ENCODE measurements around the gene DFFB.

Gene DFFB

GRCh38 chr1:3924186-3924824 is 67.0 kb downstream of the DFFB start:
- TF ChIP-seq USF1 (IDR thresholded peaks at IDR 0.05) (no peak), NFIC (IDR thresholded peaks at IDR 0.05) (no peak), YY1 (IDR thresholded peaks at IDR 0.05; ENCODE audit: low read depth) (no peak), TAF1 (IDR thresholded peaks at IDR 0.05; ENCODE audit: low read depth) (no peak), CEBPB (IDR thresholded peaks at IDR 0.05) (no peak), TCF12 (IDR thresholded peaks at IDR 0.05; ENCODE audit: low read depth) (no peak), EGR1 (IDR thresholded peaks at IDR 0.05) (no peak), RAD21 (IDR thresholded peaks at IDR 0.05; ENCODE audit: low read depth) (no peak), CREB1 (IDR thresholded peaks at IDR 0.05; ENCODE audit: low read depth) (no peak), TEAD4 (IDR thresholded peaks at IDR 0.05) (no peak), ZBTB7A (IDR thresholded peaks at IDR 0.05; ENCODE audit: low read depth) (no peak), EP300 (IDR thresholded peaks at IDR 0.05; ENCODE audit: borderline replicate concordance) (no peak), FOXM1 (IDR thresholded peaks at IDR 0.05; ENCODE audit: borderline replicate concordance, low read depth) (no peak)
- TF ChIP-seq, protein P1, sequence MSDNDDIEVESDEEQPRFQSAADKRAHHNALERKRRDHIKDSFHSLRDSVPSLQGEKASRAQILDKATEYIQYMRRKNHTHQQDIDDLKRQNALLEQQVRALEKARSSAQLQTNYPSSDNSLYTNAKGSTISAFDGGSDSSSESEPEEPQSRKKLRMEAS (IDR thresholded peaks at IDR 0.05) = no peak
- TF ChIP-seq, protein P2, sequence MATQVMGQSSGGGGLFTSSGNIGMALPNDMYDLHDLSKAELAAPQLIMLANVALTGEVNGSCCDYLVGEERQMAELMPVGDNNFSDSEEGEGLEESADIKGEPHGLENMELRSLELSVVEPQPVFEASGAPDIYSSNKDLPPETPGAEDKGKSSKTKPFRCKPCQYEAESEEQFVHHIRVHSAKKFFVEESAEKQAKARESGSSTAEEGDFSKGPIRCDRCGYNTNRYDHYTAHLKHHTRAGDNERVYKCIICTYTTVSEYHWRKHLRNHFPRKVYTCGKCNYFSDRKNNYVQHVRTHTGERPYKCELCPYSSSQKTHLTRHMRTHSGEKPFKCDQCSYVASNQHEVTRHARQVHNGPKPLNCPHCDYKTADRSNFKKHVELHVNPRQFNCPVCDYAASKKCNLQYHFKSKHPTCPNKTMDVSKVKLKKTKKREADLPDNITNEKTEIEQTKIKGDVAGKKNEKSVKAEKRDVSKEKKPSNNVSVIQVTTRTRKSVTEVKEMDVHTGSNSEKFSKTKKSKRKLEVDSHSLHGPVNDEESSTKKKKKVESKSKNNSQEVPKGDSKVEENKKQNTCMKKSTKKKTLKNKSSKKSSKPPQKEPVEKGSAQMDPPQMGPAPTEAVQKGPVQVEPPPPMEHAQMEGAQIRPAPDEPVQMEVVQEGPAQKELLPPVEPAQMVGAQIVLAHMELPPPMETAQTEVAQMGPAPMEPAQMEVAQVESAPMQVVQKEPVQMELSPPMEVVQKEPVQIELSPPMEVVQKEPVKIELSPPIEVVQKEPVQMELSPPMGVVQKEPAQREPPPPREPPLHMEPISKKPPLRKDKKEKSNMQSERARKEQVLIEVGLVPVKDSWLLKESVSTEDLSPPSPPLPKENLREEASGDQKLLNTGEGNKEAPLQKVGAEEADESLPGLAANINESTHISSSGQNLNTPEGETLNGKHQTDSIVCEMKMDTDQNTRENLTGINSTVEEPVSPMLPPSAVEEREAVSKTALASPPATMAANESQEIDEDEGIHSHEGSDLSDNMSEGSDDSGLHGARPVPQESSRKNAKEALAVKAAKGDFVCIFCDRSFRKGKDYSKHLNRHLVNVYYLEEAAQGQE (IDR thresholded peaks at IDR 0.05; ENCODE audit: low read depth) = no peak

DNA sequence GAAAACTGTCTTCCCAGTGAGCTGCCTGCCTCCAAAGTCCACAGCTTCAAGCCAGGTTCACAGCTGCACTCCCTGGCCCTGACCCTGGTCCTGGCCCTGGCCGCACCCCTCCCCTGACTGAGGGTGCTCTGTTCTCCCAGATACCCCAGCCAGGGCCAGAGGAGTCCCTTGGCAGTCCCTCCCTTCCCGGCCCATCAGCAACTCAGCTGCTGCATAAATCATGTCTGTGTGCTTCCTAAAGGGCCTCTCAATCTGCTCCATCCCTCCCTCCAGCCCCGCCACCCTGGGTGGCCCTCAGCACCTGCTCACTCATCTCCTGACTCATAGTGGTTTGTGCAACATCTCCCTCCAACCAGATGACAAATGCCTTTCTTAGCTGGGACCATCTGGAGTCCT is 67.5 kb downstream of the DFFB start:
- TF ChIP-seq TAF1 (IDR thresholded peaks at IDR 0.05; ENCODE audit: low read depth) = no peak
- no peak for TF ChIP-seq NFIC (IDR thresholded peaks at IDR 0.05)
- no peak for TF ChIP-seq CEBPB (IDR thresholded peaks at IDR 0.05)
- TF ChIP-seq TEAD4 (IDR thresholded peaks at IDR 0.05) = no peak
- no peak for TF ChIP-seq ZBTB7A (IDR thresholded peaks at IDR 0.05; ENCODE audit: low read depth)
- no peak for TF ChIP-seq USF1 (IDR thresholded peaks at IDR 0.05)
- TF ChIP-seq YY1 (IDR thresholded peaks at IDR 0.05; ENCODE audit: low read depth) = no peak
- no peak for TF ChIP-seq FOXM1 (IDR thresholded peaks at IDR 0.05; ENCODE audit: borderline replicate concordance, low read depth)

- TF ChIP-seq FOXM1 (IDR thresholded peaks at IDR 0.05; ENCODE audit: borderline replicate concordance, low read depth) (no peak), NFIC (IDR thresholded peaks at IDR 0.05) (no peak), ZBTB7A (IDR thresholded peaks at IDR 0.05; ENCODE audit: low read depth) (no peak), RAD21 (IDR thresholded peaks at IDR 0.05; ENCODE audit: low read depth) (no peak), YY1 (IDR thresholded peaks at IDR 0.05; ENCODE audit: low read depth) (no peak), EGR1 (IDR thresholded peaks at IDR 0.05) (no peak), CREB1 (IDR thresholded peaks at IDR 0.05; ENCODE audit: low read depth) (no peak), CEBPB (IDR thresholded peaks at IDR 0.05) (no peak), USF1 (IDR thresholded peaks at IDR 0.05) (no peak), TEAD4 (IDR thresholded peaks at IDR 0.05) (no peak), TCF12 (IDR thresholded peaks at IDR 0.05; ENCODE audit: low read depth) (no peak)
- TF ChIP-seq, protein P1 (IDR thresholded peaks at IDR 0.05) = no peak
- TF ChIP-seq, protein P2 (IDR thresholded peaks at IDR 0.05; ENCODE audit: low read depth) = no peak
Observed at GRCh38 chr1:3925256-3925655, 68.0 kb downstream of the DFFB start.

GRCh38 chr1:3925762-3926161 is 68.5 kb downstream of the DFFB start:
- TF ChIP-seq NFIC (IDR thresholded peaks at IDR 0.05) = no peak
- TF ChIP-seq EGR1 (IDR thresholded peaks at IDR 0.05) = no peak
- TF ChIP-seq TCF12 (IDR thresholded peaks at IDR 0.05; ENCODE audit: low read depth) = no peak
- TF ChIP-seq TEAD4 (IDR thresholded peaks at IDR 0.05) = no peak
- TF ChIP-seq, protein P1 (IDR thresholded peaks at IDR 0.05) = no peak
- TF ChIP-seq TAF1 (IDR thresholded peaks at IDR 0.05; ENCODE audit: low read depth) = no peak

DNA sequence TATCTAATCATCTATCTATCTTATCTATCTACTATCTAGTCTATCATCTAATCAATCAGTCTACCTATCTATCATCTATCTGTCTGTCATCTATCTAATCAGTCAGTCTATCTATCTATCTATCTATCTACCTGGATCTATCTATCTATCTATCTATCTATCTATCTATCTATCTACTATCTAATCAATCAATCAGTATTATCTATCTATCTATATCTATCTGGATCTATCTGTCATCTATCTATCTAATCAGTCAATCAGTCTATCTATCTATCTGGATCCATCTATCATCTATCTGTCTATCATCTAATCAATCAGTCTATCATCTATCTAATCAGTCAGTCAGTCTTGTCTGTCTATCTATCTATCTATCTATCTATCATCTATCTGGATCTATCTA is 69.7 kb downstream of the DFFB start:
- TF ChIP-seq RAD21 (IDR thresholded peaks at IDR 0.05; ENCODE audit: low read depth) = no peak
- TF ChIP-seq CREB1 (IDR thresholded peaks at IDR 0.05; ENCODE audit: low read depth) = no peak
- TF ChIP-seq FOXM1 (IDR thresholded peaks at IDR 0.05; ENCODE audit: borderline replicate concordance, low read depth) = no peak
- TF ChIP-seq EP300 (IDR thresholded peaks at IDR 0.05; ENCODE audit: borderline replicate concordance) = no peak
- no peak for TF ChIP-seq USF1 (IDR thresholded peaks at IDR 0.05)
- no peak for TF ChIP-seq ZBTB7A (IDR thresholded peaks at IDR 0.05; ENCODE audit: low read depth)
- TF ChIP-seq, protein P1 (IDR thresholded peaks at IDR 0.05) = no peak
- no peak for TF ChIP-seq TEAD4 (IDR thresholded peaks at IDR 0.05)
- TF ChIP-seq TAF1 (IDR thresholded peaks at IDR 0.05; ENCODE audit: low read depth) = no peak
- TF ChIP-seq NFIC (IDR thresholded peaks at IDR 0.05) = no peak
- no peak for TF ChIP-seq EGR1 (IDR thresholded peaks at IDR 0.05)
- no peak for TF ChIP-seq YY1 (IDR thresholded peaks at IDR 0.05; ENCODE audit: low read depth)
- no peak for TF ChIP-seq CEBPB (IDR thresholded peaks at IDR 0.05)
- TF ChIP-seq TCF12 (IDR thresholded peaks at IDR 0.05; ENCODE audit: low read depth) = no peak
